Aorta (tissue), 5 donors: ENCODE measurements around the gene NFAM1. TPM values are rescaled to one million over a fixed set of nuclear protein-coding genes. Genes with fewer than 3 reads are reported as not detected.
A peak's percentile ranks its signal among the peaks of the same experiment; 100 is the strongest.

Source experiments
- ATAC-seq: fragments of 200-7000 bp; cut with Tn5 transposase; one replicate; pipeline ENCODE4 v1.9.1; 2022; ENCODE audit warnings: moderate library complexity; ENCODE audit not compliant: low FRiP score
- DNase-seq, 2 donors: peaks; one replicate each; pipeline ENCODE4 v3.0.0-alpha.2; 2020
- H3K27ac ChIP-seq, 2 donors: one replicate each; pipeline ENCODE4 v1.5.1; 2013; ENCODE audit warnings: low read length in 2 of 2, mild to moderate bottlenecking in 2 of 2, moderate library complexity in 2 of 2, control low read depth in 1 of 2, inconsistent platforms in 1 of 2, low read depth in 1 of 2
- H3K27me3 ChIP-seq, 2 donors: one replicate each; pipeline ENCODE4 v1.6.1; 2013; ENCODE audit warnings: control low read depth in 1 of 2, low read length in 1 of 2, mild to moderate bottlenecking in 1 of 2, moderate library complexity in 1 of 2; ENCODE audit not compliant: insufficient read depth in 2 of 2, control insufficient read depth in 1 of 2
- H3K36me3 ChIP-seq, 2 donors: one replicate each; pipeline ENCODE4 v1.6.1; 2013; ENCODE audit warnings: control low read depth in 1 of 2, low read length in 1 of 2, mild to moderate bottlenecking in 1 of 2; ENCODE audit not compliant: insufficient read depth in 2 of 2, control insufficient read depth in 1 of 2
- H3K4me1 ChIP-seq, 2 donors: one replicate each; pipeline ENCODE4 v1.6.1; 2013; ENCODE audit warnings: low read length in 2 of 2, control low read depth in 1 of 2, mild to moderate bottlenecking in 1 of 2, moderate library complexity in 1 of 2; ENCODE audit not compliant: insufficient read depth in 2 of 2, control insufficient read depth in 1 of 2
- H3K4me3 ChIP-seq, 2 donors: one replicate each; pipeline ENCODE4 v1.5.1; 2013; ENCODE audit warnings: low read length in 2 of 2, control low read depth in 1 of 2, mild to moderate bottlenecking in 1 of 2
- H3K9me3 ChIP-seq: one replicate; pipeline ENCODE4 v1.6.1; 2013; ENCODE audit warnings: mild to moderate bottlenecking, low read length; ENCODE audit not compliant: control insufficient read depth
- WGBS, 2 donors: extraction: QIAGEN DNeasy Blood & Tissue Kit; methylation state at CpG; one replicate each; pipeline ENCODE4 v1.1.7; 2013; 5-methylcytosine and 5-hydroxymethylcytosine counted together
- intact Hi-C, 2 donors: fragments of 100-400 bp; cut with DNase I; formaldehyde crosslinking; loops; one replicate each; pipeline versions ENCODE4 v1.14.2 to v1.15.0; 2022
- polyA plus RNA-seq, 2 donors: library from polyadenylated mRNA; stranded (reverse); fragments of 200-250 nt; gene quantifications; one replicate each; pipeline ENCODE4 v1.2.3, GENCODE V29; 2013
- total RNA-seq, 2 donors: library from RNA; stranded (reverse); fragmentation: NEBNext Ultra II Directional; extraction: Animal tissue kit (Norgen Biotek cat#: 25700); gene quantifications; one replicate each; pipeline ENCODE4 v1.2.1, GENCODE V29; 2021
- donor health status: healthy with polysubstance abuse.
- donor health status: Bipolar disorder and iron deficiency.
- donor health status: DM: no; HTN: no; CAD: no.
- donor health status: DM: no; HTN: no; CAD: no.
- donor health status: DM: yes; HTN: yes; CAD: no.

NFAM1 gene
- total and polyA plus RNA-seq, 4 donors: 0.38 to 10.5 (median 3.9) TPM

- Histone ChIP-seq H3K4me1 (no peaks in the 10 kb centered on the region), H3K27ac (no peak overlapping the region)
- WGBS, 2 donors: 62% methylated on average over 13 of the region's 13 CpGs
Observed at GRCh38 chr22:42412744-42413333, 19.4 kb downstream of the NFAM1 start.

GRCh38 chr22:42410708-42411107 is 21.5 kb downstream of the NFAM1 start:
- intact Hi-C loops: no loop called here
- Histone ChIP-seq H3K4me3 (no peak overlapping the region), H3K27me3 (no peaks in the 10 kb centered on the region), H3K9me3 (no peaks in the 10 kb centered on the region), H3K36me3 (no peaks in the 10 kb centered on the region), H3K4me1 (no peaks in the 10 kb centered on the region), H3K27ac (no peak overlapping the region)
- ATAC-seq (no peak), DNase-seq (no peak)
- 94% methylated on average over 7 of the region's 7 CpGs for WGBS, 2 donors

More at GRCh38 chr22:42412744-42413333, 19.4 kb downstream of the NFAM1 start:
- Histone ChIP-seq H3K36me3 (no peaks in the 10 kb centered on the region), H3K9me3 (no peaks in the 10 kb centered on the region), H3K27me3 (no peaks in the 10 kb centered on the region), H3K4me3 (no peak overlapping the region)
- peak; percentile 50 for ATAC-seq
- intact Hi-C loops: no loop called here
- DNase-seq: no peak

- 91 to 94% methylated on average over 16 of the region's 16 CpGs for WGBS, 2 donors
- DNase-seq (no peak), ATAC-seq (no peak)
- no peak overlapping the region for H3K4me3 ChIP-seq
- H3K27ac ChIP-seq: no peak overlapping the region
- intact Hi-C loops: no loop called here
- H3K9me3 ChIP-seq: no peaks in the 10 kb centered on the region
- no peaks in the 10 kb centered on the region for H3K27me3 ChIP-seq
- H3K36me3 ChIP-seq: no peaks in the 10 kb centered on the region
- no peaks in the 10 kb centered on the region for H3K4me1 ChIP-seq
Observed at GRCh38 chr22:42408810-42409529, 23.2 kb downstream of the NFAM1 start.

GRCh38 chr22:42408276-42408675 is 23.9 kb downstream of the NFAM1 start:
- no peaks in the 10 kb centered on the region for H3K4me1 ChIP-seq
- intact Hi-C loops: no loop called here
- H3K27ac ChIP-seq: no peak overlapping the region
- no peak overlapping the region for H3K4me3 ChIP-seq
- no peaks in the 10 kb centered on the region for H3K27me3 ChIP-seq
- no peaks in the 10 kb centered on the region for H3K36me3 ChIP-seq
- H3K9me3 ChIP-seq: no peaks in the 10 kb centered on the region
- ATAC-seq (no peak), DNase-seq (no peak)
- WGBS, 2 donors: 79 to 89% methylated on average over 7 of the region's 7 CpGs

- no peak overlapping the region for H3K4me3 ChIP-seq
- H3K4me1 ChIP-seq: no peaks in the 10 kb centered on the region
- H3K27me3 ChIP-seq: no peaks in the 10 kb centered on the region
- ATAC-seq (no peak), DNase-seq (no peak)
- no peaks in the 10 kb centered on the region for H3K36me3 ChIP-seq
- H3K9me3 ChIP-seq: no peaks in the 10 kb centered on the region
- H3K27ac ChIP-seq: no peak overlapping the region
- 37 to 40% methylated on average over 9 of the region's 9 CpGs for WGBS, 2 donors
- intact Hi-C loops: no loop called here
Observed at GRCh38 chr22:42404266-42404665, 27.9 kb downstream of the NFAM1 start.

GRCh38 chr22:42401535-42402334 is 30.5 kb downstream of the NFAM1 start:
- DNase-seq (no peak), ATAC-seq (no peak)
- Histone ChIP-seq H3K27ac (no peak overlapping the region), H3K27me3 (no peaks in the 10 kb centered on the region), H3K4me1 (no peaks in the 10 kb centered on the region), H3K36me3 (no peaks in the 10 kb centered on the region), H3K4me3 (no peak overlapping the region), H3K9me3 (no peaks in the 10 kb centered on the region)
- intact Hi-C loops: no loop called here
- 73 to 77% methylated on average over 19 of the region's 19 CpGs for WGBS, 2 donors

- intact Hi-C loops: no loop called here
- ATAC-seq: no peak
Observed at GRCh38 chr22:42400811-42401534, 31.2 kb downstream of the NFAM1 start.

GRCh38 chr22:42399315-42400271 is 32.6 kb downstream of the NFAM1 start:
- H3K36me3 ChIP-seq: no peaks in the 10 kb centered on the region
- intact Hi-C loops: no loop called here
- no peak overlapping the region for H3K4me3 ChIP-seq
- no peaks in the 10 kb centered on the region for H3K4me1 ChIP-seq
- H3K9me3 ChIP-seq: no peaks in the 10 kb centered on the region
- DNase-seq (no peak), ATAC-seq (no peak)
- no peak overlapping the region for H3K27ac ChIP-seq
- no peaks in the 10 kb centered on the region for H3K27me3 ChIP-seq
- 74% methylated on average over 30 of the region's 30 CpGs for WGBS, 2 donors

More at GRCh38 chr22:42400811-42401534, 31.2 kb downstream of the NFAM1 start:
- Histone ChIP-seq H3K27ac (no peak overlapping the region), H3K9me3 (no peaks in the 10 kb centered on the region), H3K4me3 (no peak overlapping the region), H3K4me1 (no peaks in the 10 kb centered on the region), H3K36me3 (no peaks in the 10 kb centered on the region), H3K27me3 (no peaks in the 10 kb centered on the region)
- DNase-seq: no peak
- WGBS, 2 donors: 85 to 87% methylated on average over 18 of the region's 18 CpGs
